Measurements from ENCODE around the gene ANKUB1. TPM values are rescaled to one million over a fixed set of nuclear protein-coding genes. Genes with fewer than 3 reads are reported as not detected.
A peak's percentile ranks its signal among the peaks of the same experiment; 100 is the strongest.

The ANKUB1 gene
- total RNA-seq, 1 donor from 2014 or later = not detected

GRCh38 chr3:149812606-149813366 lies 20.4 kb upstream of the ANKUB1 start, which contains the start of gene RNF13:
RNF13 (plus strand) TSS chr3:149813215; CDS start chr3:149846027, 32,812 bp downstream.
- DNase-seq = peak; percentile 99
- ATAC-seq (ENCODE audit: poor library complexity) = peak; percentile 97
- intact Hi-C loops (cut with DNase I) = no loop called here

DNA sequence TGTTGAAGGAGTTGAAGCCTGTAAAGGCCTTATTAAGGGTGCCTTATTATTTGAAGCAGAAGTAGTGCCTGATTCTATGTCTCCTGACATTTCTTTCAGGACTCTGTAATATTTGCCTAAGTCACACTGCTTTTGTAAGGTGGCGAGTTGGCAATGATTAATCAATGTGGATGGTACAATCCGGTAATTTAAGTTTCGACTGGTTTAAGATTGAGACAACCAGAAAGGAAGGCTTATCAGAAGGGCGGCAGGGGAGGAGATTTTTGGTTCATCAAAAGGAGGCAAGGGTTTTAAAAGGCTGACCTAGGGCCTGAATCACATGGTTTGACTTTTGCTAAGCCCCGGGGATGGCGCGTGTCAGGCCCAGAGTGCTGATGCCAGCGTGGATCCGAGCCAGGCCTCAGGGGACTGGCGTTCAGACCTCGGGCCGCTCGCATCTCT lies 19.8 kb upstream of the ANKUB1 start:
- no peak for ATAC-seq (ENCODE audit: poor library complexity)
- intact Hi-C loops (cut with DNase I) = no loop called here
- no peak for DNase-seq

GRCh38 chr3:149810846-149811245 lies 18.5 kb upstream of the ANKUB1 start:
- no peak for DNase-seq
- ATAC-seq (ENCODE audit: poor library complexity) = no peak
- intact Hi-C loops (cut with DNase I) = no loop called here

DNA sequence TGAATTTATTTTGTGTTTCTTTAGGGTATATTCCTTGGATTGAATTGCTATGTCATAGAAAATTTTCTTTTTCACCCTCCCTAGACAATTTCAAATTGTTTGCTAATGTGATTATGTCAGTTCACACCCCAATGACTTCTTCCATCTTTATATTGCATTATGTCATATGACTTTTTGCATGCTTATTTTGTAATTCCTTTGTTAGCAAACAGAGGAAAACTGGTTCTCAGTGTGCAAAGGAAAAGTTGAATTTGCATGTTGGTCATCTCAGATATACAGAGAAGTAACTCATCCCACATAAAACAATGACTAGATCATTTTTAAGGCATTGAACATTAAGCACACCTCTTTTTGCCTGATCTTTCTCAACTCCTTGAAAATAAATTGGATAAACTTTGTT lies 17.3 kb upstream of the ANKUB1 start:
- intact Hi-C loops (cut with DNase I) = no loop called here

DNA sequence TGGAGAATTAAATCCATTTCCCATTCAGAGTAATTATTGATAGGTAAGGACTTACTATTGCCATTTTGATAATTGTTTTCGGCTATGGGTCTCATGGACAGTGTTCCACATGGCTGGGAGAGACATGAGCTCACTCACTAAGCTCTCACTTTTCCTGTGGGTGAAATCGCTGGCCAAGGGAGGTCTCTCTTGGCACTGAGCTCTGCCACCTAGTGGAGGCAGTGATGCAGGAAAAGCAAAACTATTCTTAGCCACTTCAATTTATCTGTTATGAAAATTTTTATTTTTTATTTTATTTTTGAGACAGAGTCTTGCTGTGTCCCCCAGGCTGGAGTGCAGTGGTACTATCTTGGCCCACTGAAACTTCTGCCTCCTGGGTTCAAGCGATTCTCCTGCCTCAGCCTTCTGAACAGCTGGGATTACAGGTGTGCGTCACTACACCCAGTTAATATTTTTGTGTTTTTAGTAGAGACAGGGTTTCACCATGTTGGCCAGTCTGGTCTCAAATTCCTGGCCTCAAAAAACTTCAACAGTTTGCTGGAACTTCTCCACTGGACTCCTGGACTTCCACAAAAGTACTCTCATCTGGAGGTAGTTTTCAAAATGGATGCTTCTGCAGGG lies 16.0 kb upstream of the ANKUB1 start:
- intact Hi-C loops (cut with DNase I) = no loop called here
- peak; percentile 69 for DNase-seq
- no peak for ATAC-seq (ENCODE audit: poor library complexity)

More for the DNA sequence above, 17.3 kb upstream of the ANKUB1 start:
- DNase-seq (no peak), ATAC-seq (ENCODE audit: poor library complexity) (no peak)

GRCh38 chr3:149806171-149806778 lies 13.9 kb upstream of the ANKUB1 start:
- intact Hi-C loops (cut with DNase I) = no loop called here
- DNase-seq = no peak
- no peak for ATAC-seq (ENCODE audit: poor library complexity)

GRCh38 chr3:149801639-149802038 lies 9.3 kb upstream of the ANKUB1 start:
- DNase-seq = no peak
- no peak for ATAC-seq (ENCODE audit: poor library complexity)
- intact Hi-C loops (cut with DNase I) = no loop called here

- DNase-seq (no peak), ATAC-seq (ENCODE audit: poor library complexity) (no peak)
- intact Hi-C loops (cut with DNase I) = no loop called here
Observed at GRCh38 chr3:149801195-149801594, 8.8 kb upstream of the ANKUB1 start.

GRCh38 chr3:149800693-149801092 lies 8.3 kb upstream of the ANKUB1 start:
- intact Hi-C loops (cut with DNase I) = no loop called here
- no peak for DNase-seq
- ATAC-seq (ENCODE audit: poor library complexity) = no peak

DNA sequence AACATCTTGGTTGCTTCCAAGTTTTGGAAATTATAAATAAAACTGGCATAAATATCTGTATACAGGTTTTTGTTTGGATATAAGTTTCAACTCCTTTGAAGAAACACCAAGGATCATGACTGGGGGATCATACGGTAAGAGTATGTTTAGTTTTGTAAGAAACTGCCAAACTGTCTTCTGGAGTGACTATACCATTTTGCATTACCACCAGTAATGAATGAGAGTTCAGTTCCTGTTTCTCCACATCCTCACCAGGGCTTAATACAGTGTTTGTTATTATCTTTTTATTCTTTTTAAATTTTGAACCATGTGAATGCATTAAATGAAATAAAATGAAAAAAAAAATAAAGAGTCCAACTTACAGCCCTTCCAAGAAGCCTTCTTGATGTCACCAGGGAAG lies 3.7 kb upstream of the ANKUB1 start:
- intact Hi-C loops (cut with DNase I) = no loop called here
- ATAC-seq (ENCODE audit: poor library complexity) = no peak
- DNase-seq = no peak

GRCh38 chr3:149790698-149791097 lies 1.7 kb downstream of the ANKUB1 start:
- intact Hi-C loops (cut with DNase I) = no loop called here
- no peak for ATAC-seq (ENCODE audit: poor library complexity)
- no peak for DNase-seq

GRCh38 chr3:149790268-149790667 lies 2.1 kb downstream of the ANKUB1 start:
- intact Hi-C loops (cut with DNase I) = no loop called here
- DNase-seq = no peak

DNA sequence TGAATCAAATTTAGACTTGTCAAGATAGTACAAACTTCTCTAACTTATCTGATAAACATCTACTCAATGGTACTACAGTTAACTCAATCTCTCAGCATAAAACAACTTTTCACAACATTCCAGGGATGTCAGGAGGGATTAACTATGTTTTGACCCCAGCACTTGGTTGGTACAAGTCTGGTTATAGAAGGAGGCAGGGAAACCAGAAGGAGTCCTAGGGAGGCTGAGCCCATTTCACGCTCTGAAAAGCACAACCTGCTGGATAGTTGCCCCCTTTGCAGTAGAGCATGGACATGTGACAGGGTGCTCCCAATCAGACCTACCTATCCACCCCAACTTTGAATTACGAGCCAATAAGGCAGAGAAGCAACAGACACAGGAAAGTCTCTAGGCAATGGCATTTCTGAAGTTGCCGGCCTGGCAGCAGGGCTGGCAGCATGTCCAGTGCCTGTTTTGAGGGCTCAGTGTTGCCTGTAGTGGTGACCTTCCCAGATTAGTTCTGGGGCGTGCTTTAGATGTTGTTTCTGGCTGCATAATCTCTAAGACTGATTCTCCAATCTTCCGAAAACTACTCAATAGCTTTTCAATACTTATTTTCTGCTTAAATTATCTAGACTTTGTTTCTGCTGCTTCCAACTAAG lies 8.2 kb downstream of the ANKUB1 start:
- DNase-seq = no peak
- no peak for ATAC-seq (ENCODE audit: poor library complexity)
- intact Hi-C loops (cut with DNase I) = no loop called here

More at GRCh38 chr3:149790268-149790667, 2.1 kb downstream of the ANKUB1 start:
- ATAC-seq (ENCODE audit: poor library complexity) = no peak

DNA sequence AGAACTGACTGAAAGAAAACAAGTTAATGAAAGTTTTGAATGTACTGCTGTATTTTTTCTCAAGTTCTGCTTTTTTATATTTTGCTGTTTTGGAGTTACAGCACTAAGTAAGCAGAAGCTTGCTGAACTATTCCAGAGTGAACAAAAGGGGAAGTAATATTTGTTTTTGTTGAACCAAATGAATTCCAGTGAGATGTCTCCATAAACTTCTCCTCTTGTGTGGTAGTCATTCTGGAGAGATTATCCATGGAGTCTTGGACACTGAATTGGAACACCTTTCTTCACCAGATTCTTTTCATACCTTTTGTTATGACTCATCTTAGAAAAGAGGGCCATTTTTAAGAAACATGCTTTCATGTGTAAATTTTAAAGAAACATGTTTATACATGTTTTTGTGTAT lies 8.8 kb downstream of the ANKUB1 start:
- ATAC-seq (ENCODE audit: poor library complexity) = no peak
- DNase-seq = no peak
- intact Hi-C loops (cut with DNase I) = no loop called here

DNA sequence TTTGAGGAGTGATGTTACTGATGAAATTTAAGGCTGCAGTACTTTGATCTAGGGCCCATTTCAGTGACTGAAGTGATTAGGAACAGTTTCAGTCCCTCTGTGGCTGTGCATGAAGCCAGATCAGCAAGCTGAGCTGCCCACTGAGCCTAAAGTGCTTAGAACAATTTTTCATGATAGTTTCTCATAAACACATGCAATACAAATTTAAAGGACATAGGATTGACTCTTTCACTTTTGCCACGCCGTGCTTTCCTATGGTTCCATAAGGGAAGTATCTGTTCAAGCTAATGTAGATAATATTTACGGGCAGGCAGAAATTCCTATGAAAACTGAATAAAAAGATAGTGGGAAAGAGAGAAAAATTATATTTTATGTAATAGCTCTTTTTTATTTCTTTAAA lies 10.6 kb downstream of the ANKUB1 start:
- DNase-seq = no peak
- intact Hi-C loops (cut with DNase I) = no loop called here
- no peak for ATAC-seq (ENCODE audit: poor library complexity)

GRCh38 chr3:149781211-149781610 lies 11.1 kb downstream of the ANKUB1 start:
- DNase-seq = no peak
- intact Hi-C loops (cut with DNase I) = no loop called here
- ATAC-seq (ENCODE audit: poor library complexity) = peak; percentile 43

DNA sequence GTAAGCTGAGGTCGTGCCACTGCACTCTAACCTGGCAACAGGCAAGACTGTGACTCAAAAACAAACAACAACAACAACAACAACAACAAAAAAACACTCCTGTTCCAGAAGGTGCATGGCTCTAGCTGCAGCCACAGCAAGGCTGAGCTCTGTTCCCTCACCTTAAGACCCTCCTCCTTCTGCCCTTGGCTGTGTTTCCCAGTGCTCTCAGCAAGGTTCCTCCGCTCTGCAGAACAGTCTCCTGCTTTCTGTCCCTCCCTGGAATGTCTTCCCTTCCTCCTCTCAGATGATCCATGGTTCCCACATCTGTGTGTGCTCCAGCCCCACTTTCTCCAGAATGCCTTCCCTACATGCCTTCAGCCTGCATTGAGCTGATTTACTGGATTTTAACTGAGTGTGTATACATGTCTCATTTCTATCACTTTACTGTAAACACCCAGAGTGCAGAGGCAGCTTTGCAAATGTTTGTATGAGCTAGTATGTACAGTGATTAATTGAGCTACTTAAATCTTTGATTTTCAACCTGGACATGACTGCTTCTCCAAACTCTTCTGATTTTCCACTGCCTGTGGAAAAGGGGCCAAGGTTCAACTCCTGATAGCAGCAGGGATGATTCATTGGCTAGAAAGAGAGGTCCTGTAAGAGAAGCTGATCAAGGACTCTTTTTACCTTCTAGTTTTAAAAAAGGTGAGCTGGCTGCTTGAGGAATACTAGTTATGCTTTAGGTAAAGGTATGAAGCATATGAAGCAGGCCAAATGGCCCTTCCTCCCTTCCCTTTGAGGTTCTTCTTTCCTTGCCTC lies 14.7 kb downstream of the ANKUB1 start:
- DNase-seq (no peak), ATAC-seq (ENCODE audit: poor library complexity) (no peak)
- intact Hi-C loops (cut with DNase I) = no loop called here

DNA sequence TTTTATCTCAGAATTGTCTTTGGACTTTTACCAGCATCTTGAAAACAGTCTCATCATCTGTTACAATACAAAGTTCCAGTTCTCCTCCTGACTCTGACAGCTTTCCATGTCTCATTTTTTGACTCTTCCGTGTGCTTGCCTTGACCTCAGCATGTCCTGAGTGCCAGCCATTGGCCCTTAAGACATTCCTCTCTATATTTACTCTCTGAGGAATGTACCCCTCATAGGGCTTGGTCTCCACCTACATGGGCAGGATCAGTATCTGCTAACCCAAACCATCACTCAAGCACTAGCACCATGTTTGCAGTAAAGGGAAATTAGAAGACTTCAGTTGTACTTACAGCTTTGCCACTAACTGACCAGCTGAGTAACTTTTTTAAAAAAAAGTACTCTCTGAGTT lies 16.2 kb downstream of the ANKUB1 start:
- intact Hi-C loops (cut with DNase I) = no loop called here
- ATAC-seq (ENCODE audit: poor library complexity) (no peak), DNase-seq (no peak)

DNA sequence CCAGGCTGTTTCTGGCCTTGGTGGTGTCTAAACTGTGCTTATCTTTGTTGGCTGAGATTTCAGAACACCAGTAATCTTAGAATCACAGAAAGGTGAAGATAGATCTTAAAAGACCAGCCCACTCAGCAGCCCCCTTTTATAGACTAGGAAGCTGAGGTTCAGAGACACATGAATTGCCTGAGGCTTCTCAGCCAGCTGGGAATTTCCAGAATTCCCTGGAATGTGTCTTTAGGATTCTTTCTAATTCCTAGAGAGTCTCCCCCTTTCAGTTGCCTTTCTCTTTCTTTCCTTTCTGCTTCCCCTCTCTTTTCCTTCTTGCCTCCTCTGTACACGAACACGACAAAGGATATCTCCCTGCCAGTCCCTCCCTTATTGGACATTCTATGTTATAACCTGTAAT lies 19.5 kb downstream of the ANKUB1 start:
- intact Hi-C loops (cut with DNase I) = loop anchor here (5.0 kb wide), 2 partner anchors 261 to 281 kb away; no protein-coding TSS in a partner anchor

More for the DNA sequence above, 19.5 kb downstream of the ANKUB1 start:
- DNase-seq (no peak), ATAC-seq (ENCODE audit: poor library complexity) (no peak)

Data from Right ventricle myocardium superior (tissue), 1 donor.